Natural killer cell (primary cell): ENCODE results near the gene TCF23. TPM values are rescaled to one million over a fixed set of nuclear protein-coding genes. Genes with fewer than 3 reads are reported as not detected.

ENCODE experiments used
- ATAC-seq, 3 donors: fragments of 150-1000 bp in 2 of 3; fragments of 200-7000 bp in 1 of 3; cut with Tn5 transposase; 1 replicate in 1 of 3; 2 replicates in 2 of 3; pipeline ENCODE4 v1.10.0; 2021; ENCODE audit warnings: mild to moderate bottlenecking in 2 of 3, moderate library complexity in 2 of 3
- DNase-seq, 2 donors: peaks; one replicate each; pipeline versions ENCODE4 v3.0.0 to v3.0.0-alpha.2; 2013 to 2021; ENCODE audit warnings: mixed read lengths in 1 of 2
- H3K27ac ChIP-seq: one replicate; pipeline ENCODE4 v1.5.1; 2013; ENCODE audit warnings: mild to moderate bottlenecking, low read length
- H3K27me3 ChIP-seq: one replicate; pipeline ENCODE4 v1.6.1; 2013; ENCODE audit warnings: low read length; ENCODE audit not compliant: control insufficient read depth, insufficient read depth
- H3K36me3 ChIP-seq: one replicate; pipeline ENCODE4 v1.6.1; 2013; ENCODE audit warnings: low read length; ENCODE audit not compliant: control insufficient read depth, insufficient read depth
- H3K4me1 ChIP-seq: one replicate; pipeline ENCODE4 v1.6.1; 2013; ENCODE audit warnings: low read length; ENCODE audit not compliant: control insufficient read depth, insufficient read depth
- H3K4me3 ChIP-seq: one replicate; pipeline ENCODE4 v1.5.1; 2013; ENCODE audit warnings: low read length
- H3K9me3 ChIP-seq: one replicate; pipeline ENCODE4 v1.6.1; 2013; ENCODE audit warnings: low read length; ENCODE audit not compliant: control insufficient read depth, insufficient read depth
- H3K27ac Mint-ChIP-seq, 2 donors: one replicate each; pipeline ENCODE4 v1.8.0; 2022; ENCODE audit warnings: mild to moderate bottlenecking in 2 of 2, mixed read lengths in 2 of 2, moderate library complexity in 1 of 2
- H3K27me3 Mint-ChIP-seq, 2 donors: one replicate each; pipeline ENCODE4 v1.8.0; 2022; ENCODE audit warnings: low read depth in 2 of 2, mixed read lengths in 2 of 2
- H3K36me3 Mint-ChIP-seq: one replicate; pipeline ENCODE4 v1.8.0; 2022; ENCODE audit warnings: mixed read lengths
- H3K4me1 Mint-ChIP-seq, 2 donors: one replicate each; pipeline ENCODE4 v1.8.0; 2022; ENCODE audit warnings: mixed read lengths in 2 of 2
- H3K4me3 Mint-ChIP-seq: one replicate; pipeline ENCODE4 v1.8.0; 2022; ENCODE audit warnings: mild to moderate bottlenecking, moderate library complexity, mixed read lengths
- H3K9me3 Mint-ChIP-seq, 2 donors: one replicate each; pipeline ENCODE4 v1.8.0; 2022; ENCODE audit warnings: mixed read lengths in 2 of 2
- WGBS: methylation state at CpG from one replicate; pipeline ENCODE4 v1.1.7; 2013; ENCODE audit warnings: missing lambda C conversion rate; ENCODE audit not compliant: insufficient coverage; 5-methylcytosine and 5-hydroxymethylcytosine counted together
- intact Hi-C: fragments of 100-400 bp; cut with micrococcal nuclease; formaldehyde crosslinking; loops from one replicate; pipeline ENCODE4 v1.14.2; 2022
- total RNA-seq, 4 donors: library from RNA; stranded (reverse); fragments of 120-200 nt in 1 of 4; gene quantifications; one replicate each; pipeline versions ENCODE4 v1.2.3 to v1.2.4, GENCODE V29; 2013 to 2022
- TF ChIP-seq, protein P1 (sequence below): fragments of 200-600 bp; IDR thresholded peaks from one replicate; pipeline ENCODE4 v1.8.0; 2022; ENCODE audit warnings: antibody characterized with exemption

The TCF23 gene
- total RNA-seq, 3 donors from 2014 or later (not counting 1 experiment from before 2014, with no cell fraction given), result not detected

GRCh38 chr2:27160191-27160590 lies 11.4 kb downstream of the TCF23 start:
- Histone ChIP-seq H3K9me3 (no peaks in the 10 kb centered on the region), H3K4me1 (no peaks in the 10 kb centered on the region), H3K36me3 (no peaks in the 10 kb centered on the region), H3K27ac (no peak overlapping the region), H3K27me3 (no peaks in the 10 kb centered on the region), H3K4me3 (no peak overlapping the region)
- H3K4me1 Mint-ChIP-seq, result no peaks in the 10 kb centered on the region
- no peaks in the 10 kb centered on the region for H3K27me3 Mint-ChIP-seq
- H3K27ac Mint-ChIP-seq, result no peak overlapping the region
- H3K36me3 Mint-ChIP-seq, result no peaks in the 10 kb centered on the region
- ATAC-seq, result no peak
- H3K4me3 Mint-ChIP-seq, result no peak overlapping the region
- no peaks in the 10 kb centered on the region for H3K9me3 Mint-ChIP-seq
- TF ChIP-seq, protein P1, sequence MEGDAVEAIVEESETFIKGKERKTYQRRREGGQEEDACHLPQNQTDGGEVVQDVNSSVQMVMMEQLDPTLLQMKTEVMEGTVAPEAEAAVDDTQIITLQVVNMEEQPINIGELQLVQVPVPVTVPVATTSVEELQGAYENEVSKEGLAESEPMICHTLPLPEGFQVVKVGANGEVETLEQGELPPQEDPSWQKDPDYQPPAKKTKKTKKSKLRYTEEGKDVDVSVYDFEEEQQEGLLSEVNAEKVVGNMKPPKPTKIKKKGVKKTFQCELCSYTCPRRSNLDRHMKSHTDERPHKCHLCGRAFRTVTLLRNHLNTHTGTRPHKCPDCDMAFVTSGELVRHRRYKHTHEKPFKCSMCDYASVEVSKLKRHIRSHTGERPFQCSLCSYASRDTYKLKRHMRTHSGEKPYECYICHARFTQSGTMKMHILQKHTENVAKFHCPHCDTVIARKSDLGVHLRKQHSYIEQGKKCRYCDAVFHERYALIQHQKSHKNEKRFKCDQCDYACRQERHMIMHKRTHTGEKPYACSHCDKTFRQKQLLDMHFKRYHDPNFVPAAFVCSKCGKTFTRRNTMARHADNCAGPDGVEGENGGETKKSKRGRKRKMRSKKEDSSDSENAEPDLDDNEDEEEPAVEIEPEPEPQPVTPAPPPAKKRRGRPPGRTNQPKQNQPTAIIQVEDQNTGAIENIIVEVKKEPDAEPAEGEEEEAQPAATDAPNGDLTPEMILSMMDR, result no peak
- intact Hi-C loops, result no loop called here
- 92% methylated on average over 8 of the region's 9 CpGs for WGBS
- no peak for DNase-seq

GRCh38 chr2:27162151-27163121 lies 13.6 kb downstream of the TCF23 start:
- H3K9me3 Mint-ChIP-seq, result no peaks in the 10 kb centered on the region
- intact Hi-C loops, result no loop called here
- Histone ChIP-seq H3K4me3 (no peak overlapping the region), H3K9me3 (no peaks in the 10 kb centered on the region), H3K27ac (no peak overlapping the region), H3K36me3 (no peaks in the 10 kb centered on the region), H3K27me3 (no peaks in the 10 kb centered on the region), H3K4me1 (no peaks in the 10 kb centered on the region)
- WGBS, result 85% methylated on average over 15 of the region's 15 CpGs
- H3K27ac Mint-ChIP-seq, result no peak overlapping the region
- TF ChIP-seq, protein P1, result no peak
- no peak overlapping the region for H3K4me3 Mint-ChIP-seq
- ATAC-seq, result no peak
- no peaks in the 10 kb centered on the region for H3K4me1 Mint-ChIP-seq
- H3K27me3 Mint-ChIP-seq, result no peaks in the 10 kb centered on the region
- no peak for DNase-seq
- no peaks in the 10 kb centered on the region for H3K36me3 Mint-ChIP-seq

DNA sequence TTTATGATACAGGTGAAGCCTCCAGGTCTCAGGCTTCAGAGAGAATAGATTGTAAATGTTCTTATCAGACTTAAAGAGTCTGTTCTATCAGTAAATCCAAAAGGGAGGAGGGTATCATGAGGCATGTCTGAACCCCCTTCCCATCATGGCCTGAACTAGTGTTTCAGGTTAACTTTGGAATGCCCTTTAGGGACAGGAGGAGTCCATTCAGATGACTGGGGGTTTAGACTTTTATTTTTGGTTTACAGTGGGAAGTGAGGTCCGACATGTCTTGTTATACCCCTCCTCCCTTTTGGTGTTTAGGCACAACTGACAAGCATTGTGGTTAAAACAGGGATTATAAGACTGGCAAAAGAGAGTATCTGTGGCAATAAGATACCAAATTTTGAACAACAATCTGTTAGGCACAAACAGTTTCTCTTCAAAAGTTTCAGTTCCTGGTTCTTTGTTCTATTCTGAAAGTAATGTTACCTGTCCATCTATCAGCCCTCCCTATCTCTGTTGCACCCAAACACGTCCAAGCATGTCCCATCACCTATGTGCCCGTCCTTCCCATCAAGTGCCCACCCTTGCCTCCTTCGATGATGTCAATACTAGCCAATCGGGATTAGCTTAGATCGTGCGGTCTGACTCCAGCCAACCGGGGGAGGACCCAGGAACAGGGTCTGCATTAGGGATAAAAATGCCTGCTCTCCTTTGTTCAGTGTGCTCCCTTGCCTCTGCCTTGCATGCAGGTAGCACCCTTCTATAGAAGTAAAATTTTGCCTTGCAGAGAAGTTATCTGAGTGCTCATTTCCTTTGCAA lies 16.4 kb downstream of the TCF23 start:
- TF ChIP-seq, protein P1, result no peak
- H3K4me3 ChIP-seq, result no peak overlapping the region
- peaks cover 5% of the 10 kb centered on the region for H3K4me1 ChIP-seq
- intact Hi-C loops, result no loop called here
- H3K36me3 Mint-ChIP-seq, result no peaks in the 10 kb centered on the region
- H3K27me3 Mint-ChIP-seq, result peaks cover 0 to 3% of the 10 kb centered on the region in 2 donors
- H3K27ac ChIP-seq, result no peak overlapping the region
- DNase-seq (no peak), ATAC-seq (no peak)
- 86% methylated on average over 8 of the region's 8 CpGs for WGBS
- H3K27ac Mint-ChIP-seq, result no peak overlapping the region
- no peaks in the 10 kb centered on the region for H3K9me3 Mint-ChIP-seq
- H3K36me3 ChIP-seq, result no peaks in the 10 kb centered on the region
- H3K4me3 Mint-ChIP-seq, result no peak overlapping the region
- H3K27me3 ChIP-seq, result no peaks in the 10 kb centered on the region
- H3K4me1 Mint-ChIP-seq, result no peaks in the 10 kb centered on the region
- H3K9me3 ChIP-seq, result no peaks in the 10 kb centered on the region
